ENCODE data around the gene MRM3.
"Not testable (repeated sequence)": the region's sequence is repeated elsewhere in the genome, so short reads cannot be mapped to it uniquely, and the experiment has no call there.

MRM3 gene, protein sequence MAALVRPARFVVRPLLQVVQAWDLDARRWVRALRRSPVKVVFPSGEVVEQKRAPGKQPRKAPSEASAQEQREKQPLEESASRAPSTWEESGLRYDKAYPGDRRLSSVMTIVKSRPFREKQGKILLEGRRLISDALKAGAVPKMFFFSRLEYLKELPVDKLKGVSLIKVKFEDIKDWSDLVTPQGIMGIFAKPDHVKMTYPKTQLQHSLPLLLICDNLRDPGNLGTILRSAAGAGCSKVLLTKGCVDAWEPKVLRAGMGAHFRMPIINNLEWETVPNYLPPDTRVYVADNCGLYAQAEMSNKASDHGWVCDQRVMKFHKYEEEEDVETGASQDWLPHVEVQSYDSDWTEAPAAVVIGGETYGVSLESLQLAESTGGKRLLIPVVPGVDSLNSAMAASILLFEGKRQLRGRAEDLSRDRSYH

DNA sequence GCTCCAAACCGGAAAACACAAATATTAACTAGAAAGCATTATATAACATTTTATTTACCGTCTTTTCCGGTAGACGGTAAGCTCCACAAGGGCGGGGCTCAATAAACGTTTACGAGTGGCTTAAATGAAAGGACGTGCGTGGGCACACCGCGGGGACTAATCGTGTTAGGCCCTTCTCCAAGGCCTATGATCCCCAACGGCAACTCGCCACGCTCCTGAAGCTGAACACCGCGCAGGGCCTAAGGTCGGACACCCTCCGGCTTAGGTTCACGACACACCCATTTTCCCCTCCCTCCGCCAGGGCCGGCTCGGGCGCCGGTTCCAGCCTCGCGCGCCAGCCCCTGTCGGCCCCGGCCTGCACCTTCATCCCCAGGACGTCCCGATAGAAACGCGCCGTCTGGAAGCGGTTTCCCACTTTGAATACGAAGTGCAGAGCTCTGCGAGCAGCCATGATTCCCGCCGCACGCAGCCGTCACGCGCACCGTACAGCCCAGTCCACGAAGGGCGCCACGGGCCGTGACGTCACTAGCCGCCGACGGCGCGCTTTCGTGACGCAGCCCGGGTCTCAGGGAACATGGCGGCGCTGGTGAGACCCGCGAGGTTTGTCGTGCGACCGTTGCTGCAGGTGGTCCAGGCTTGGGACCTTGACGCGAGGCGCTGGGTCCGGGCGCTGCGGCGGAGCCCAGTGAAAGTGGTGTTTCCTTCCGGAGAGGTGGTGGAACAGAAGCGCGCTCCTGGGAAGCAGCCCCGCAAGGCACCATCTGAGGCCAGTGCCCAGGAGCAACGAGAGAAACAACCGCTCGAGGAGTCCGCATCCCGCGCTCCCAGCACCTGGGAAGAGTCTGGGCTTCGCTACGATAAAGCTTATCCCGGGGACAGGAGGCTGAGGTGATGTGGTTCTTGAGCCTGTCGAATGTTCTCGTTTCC lies at the start of gene MRM3, which contains the start of gene GLOD4:
MRM3 (plus strand) TSS at position 549 of the 927 bp plus-strand sequence; CDS start at position 575, 26 bp downstream.
GLOD4 (minus strand) TSS at position 476 of the 927 bp plus-strand sequence; CDS start at position 451, 25 bp downstream.
- FAIRE-seq, result no peak

GRCh38 chr17:732902-733720 lies 49.0 kb upstream of the MRM3 start:
- FAIRE-seq, result no peak

DNA sequence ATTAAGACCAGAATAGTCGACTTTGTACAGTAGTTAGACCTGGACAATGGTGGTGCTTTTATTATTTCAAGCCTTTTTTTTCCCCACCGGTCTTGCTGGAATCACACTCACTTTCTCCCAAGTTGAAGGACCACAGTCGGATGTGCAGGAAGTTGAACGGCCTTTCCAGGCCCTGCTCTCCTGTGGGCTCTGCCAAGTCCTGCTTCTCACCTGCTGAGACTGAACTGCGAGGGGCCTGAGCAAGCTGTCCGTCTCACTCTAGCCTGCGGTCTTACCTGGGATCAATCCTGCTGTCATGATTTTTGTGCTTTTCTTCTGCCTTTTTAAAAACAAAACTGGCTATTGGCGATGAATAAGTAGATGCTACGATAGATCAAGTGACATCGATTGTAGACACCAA lies 48.4 kb upstream of the MRM3 start:
- no peak for FAIRE-seq

DNA sequence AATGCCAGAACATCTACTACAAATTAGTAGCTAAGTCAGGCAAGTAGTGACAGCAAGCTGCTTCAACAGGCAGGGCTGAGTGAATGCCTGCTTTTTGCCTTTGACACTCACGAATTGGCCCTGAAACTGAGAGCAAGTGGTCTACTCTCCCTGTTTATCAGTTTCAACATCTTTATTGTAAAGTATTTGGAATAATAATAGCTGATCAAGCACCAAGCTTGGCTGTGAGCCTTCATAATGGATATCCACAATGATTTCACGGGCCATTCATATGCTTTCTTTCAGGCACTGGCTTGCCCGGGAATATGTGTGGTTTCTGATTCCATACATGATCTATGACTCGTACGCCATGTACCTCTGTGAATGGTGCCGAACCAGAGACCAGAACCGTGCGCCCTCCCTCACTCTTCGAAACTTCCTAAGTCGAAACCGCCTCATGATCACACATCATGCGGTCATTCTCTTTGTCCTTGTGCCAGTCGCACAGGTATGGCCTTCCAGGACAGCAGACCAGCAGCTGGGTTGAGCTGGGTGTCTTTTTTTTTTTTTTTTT lies 44.5 kb upstream of the MRM3 start:
- FAIRE-seq, result no peak

- FAIRE-seq, result no peak
Observed at GRCh38 chr17:740240-741017, 41.7 kb upstream of the MRM3 start.

DNA sequence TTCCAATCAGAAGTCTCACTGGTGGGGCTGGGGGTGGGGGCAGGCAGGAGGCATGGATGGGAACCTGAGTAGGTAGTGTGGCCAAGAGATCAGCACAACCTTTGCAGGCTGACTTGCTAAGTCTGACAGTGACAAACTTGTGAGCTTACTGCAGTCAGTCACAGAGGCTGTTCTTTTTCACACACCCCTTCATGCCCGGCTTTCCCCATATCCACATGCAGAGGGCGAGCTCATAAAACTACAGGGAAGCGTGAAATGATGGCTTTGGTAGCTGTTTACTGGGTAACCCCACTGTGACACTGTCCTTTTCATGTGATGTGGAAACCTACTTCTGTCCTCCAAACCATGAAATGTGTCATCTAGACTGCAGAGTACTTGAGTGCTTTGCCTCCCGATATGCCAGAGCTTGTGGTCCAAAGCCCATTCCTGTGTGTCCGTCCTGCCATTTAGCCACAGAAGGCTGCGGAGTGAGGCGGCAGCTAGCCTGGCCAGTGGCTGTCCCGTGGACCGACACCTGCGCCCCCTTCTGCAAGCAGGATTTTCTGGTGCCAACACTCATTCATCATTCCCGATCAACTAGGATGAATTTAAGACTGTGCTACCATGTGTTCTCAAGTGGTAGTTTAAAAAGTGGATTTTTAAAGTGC lies 39.9 kb upstream of the MRM3 start:
- no peak for FAIRE-seq

DNA sequence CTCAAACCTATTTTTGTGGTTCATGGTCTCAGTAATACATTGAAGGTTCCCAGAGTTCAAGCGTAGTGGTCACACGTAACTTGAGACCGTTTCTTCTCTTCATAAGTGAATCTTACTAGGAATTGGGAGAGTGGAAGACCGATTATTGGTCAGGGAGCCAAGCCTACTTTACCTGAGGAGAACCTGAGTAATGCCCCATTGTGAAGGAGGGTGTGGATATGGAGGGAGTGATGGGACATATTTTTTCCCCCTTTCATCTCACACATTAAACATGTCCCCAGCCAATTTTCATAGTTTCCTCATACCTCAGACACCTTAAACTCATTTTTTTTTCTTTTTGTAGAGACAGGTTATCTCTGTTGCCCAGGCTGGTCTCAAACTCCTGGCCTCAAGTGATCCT lies 39.0 kb upstream of the MRM3 start:
- FAIRE-seq, result no peak

GRCh38 chr17:744937-745336 lies 37.2 kb upstream of the MRM3 start:
- FAIRE-seq, result no peak

- no peak for FAIRE-seq
Observed at GRCh38 chr17:745406-745805, 36.7 kb upstream of the MRM3 start.

GRCh38 chr17:746181-746580 lies 36.0 kb upstream of the MRM3 start:
- no peak for FAIRE-seq

DNA sequence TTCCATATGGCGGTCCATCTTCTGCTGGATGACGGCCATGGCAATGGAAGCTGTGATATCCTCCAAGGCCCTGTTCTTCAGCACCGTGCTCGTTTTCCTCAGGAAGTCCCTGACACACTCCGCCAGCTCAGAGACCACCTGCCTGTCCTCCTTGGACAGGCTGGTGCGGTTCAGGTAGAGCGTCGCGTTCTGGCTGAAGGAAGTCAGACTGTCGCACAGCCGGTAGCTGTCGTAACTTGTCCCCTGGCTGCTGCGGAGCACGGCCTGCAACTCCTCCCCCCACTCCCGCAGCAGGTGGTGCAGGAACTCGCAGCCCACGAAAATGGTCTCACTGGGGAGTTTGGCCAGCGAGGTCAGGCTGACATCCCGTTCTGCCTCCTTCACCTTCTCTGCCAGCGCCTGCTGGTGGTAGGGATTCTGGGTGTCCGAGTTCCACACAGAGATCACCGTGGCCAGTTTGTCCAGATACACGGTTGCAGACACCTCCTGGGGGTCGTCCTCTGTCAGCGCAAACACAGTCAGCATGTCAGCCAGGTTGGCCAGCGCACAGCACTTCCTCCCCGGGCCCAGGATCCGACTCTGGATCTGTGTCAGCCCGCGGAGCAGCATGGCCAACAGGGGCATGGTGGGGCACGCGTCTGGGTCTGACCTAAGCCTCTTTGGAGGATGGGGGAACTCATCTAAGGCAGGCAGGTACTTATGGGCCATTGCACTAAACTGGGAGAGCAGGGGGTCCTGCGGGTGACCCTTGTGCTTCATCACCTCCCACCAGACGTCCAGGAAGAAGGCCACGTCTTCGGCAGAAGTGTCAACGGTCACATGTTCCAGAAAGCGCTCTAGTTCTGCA lies 35.1 kb upstream of the MRM3 start:
- FAIRE-seq, result no peak

GRCh38 chr17:748604-749003 lies 33.5 kb upstream of the MRM3 start:
- FAIRE-seq, result not testable (repeated sequence)

DNA sequence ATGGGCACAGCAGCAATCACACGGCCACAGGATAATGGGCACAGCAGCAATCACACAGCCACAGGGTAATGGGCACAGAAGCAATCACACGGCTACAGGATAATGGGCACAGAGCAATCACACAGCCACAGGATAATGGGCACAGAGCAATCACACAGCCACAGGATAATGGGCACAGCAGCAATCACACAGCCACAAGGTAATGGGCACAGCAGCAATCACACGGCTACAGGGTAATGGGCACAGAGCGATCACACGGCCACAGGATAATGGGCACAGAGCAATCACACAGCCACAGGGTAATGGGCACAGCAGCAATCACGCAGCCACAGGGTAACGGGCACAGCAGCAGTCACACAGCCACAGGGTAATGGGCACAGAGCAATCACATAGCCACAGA lies 32.8 kb upstream of the MRM3 start:
- FAIRE-seq, result not testable (repeated sequence)

DNA sequence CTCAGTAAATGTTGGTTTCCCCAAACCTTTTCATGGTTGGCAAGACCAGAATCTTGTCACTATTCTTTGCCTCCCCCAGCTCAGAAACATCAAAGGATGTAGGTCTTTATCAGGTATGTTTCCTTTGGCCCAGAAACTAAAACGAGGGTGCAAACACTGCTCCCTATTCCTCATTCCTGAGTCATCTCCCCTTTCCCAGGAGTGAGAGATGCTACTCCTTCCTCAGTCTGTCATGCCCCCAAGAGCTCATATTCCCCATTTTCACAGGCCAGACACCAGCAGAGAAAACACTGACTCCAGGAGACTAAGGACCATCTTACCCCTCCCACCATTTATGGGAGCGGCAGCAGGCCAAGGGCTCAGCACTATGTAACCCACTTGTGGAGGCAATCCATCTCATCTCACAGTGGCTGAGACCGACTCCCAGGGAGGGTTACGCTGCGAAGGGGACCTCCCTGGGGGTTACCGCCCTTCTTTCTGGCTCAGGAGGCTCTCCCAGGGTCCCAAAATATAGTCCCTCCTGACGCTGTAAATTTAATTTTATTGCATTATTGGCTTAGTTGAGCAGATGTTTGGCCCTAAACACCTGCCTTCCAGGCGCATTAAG lies 31.6 kb upstream of the MRM3 start:
- FAIRE-seq, result no peak

DNA sequence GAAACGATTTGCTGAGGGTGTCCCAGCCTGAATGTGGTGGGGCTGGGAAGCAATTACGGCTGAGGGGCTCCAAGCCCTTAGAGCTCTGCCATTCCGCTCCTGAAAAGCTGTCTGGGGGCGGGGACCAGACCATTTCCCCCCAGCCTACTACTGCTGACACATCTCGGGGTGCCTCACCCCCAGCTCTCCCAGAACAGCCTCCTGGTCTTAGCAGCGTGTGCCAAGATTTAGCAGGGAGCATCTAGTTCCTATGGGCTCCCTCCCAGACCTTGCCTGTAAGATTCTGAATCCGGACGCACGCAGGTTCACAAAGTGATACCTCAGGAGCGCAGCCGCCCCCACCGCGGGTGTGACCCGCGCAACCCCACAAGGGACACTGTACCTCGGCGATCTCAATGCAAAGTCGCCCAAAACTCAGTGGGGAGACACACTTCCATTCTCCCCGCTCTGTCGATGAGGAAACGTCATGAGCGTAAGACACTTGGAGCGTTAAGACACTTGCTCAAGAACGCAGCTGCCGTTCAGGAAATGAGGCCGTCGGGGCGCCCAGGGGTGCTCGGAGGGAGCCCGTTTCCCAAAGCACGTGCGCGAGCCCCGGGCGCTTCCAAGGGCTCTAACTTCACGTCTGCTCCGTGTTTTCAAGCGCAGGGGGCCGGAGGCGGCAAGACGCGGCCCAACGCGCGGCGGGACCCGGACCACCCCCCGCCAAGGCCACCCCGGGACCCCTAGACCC lies 30.7 kb upstream of the MRM3 start:
- FAIRE-seq, result no peak

DNA sequence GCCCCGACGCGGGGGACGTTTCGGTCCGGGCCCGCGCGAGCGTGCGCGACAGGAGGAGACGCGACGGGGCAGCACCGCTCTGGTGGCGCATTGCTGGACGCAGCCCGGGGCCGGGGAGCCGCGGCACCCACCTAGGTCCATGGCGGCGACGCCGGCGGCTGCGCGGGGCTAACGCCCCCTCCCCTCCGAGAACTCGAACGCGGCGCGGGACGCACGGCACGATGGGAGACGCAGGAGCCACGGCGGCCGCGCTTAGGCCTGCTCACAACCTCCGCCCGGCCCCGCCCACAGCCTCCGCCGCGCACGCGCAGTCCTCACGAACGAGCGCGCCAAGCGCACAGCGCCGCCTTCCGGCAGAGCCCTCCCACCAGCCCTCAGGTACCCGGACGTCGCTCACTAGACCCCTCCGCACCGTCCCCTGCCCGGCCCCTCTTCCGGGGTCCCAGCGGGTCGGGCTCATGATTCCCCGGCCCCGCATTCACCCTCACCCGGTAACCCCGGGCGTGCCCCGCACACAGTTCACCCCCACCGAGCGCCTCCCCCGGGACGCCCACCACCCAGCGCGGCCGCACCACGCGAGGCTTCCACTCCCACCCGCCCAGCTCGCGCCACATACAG lies 30.0 kb upstream of the MRM3 start, which contains the start of gene GEMIN4:
GEMIN4 (minus strand) TSS at position 263 of the 618 bp plus-strand sequence; CDS start at position 141, 122 bp downstream.
- FAIRE-seq, result no peak

- no peak for FAIRE-seq
Observed at GRCh38 chr17:752620-753219, 29.4 kb upstream of the MRM3 start.

DNA sequence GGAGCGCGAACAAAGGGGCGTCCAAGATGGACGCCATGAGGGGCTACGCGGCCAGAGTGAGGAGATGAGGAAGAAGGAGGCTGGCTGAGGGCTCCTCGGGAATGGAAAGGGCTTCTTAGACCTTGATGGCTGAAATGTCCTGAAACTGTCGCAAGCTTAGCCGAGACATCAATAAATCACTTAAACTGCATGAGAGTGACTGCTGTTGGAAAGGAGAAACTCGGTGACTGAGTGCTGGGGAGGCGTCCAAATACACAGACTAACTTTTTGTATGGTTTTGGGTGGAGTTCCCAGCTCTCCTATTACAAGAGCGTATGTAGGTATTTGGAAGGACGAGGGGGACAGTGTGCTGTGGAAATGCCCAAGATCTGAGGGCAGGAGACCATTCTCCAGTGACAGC lies 28.7 kb upstream of the MRM3 start:
- no peak for FAIRE-seq
